ENCODE data around the gene KY. TPM values are rescaled to one million over a fixed set of nuclear protein-coding genes. Genes with fewer than 3 reads are reported as not detected.

Gene KY, protein sequence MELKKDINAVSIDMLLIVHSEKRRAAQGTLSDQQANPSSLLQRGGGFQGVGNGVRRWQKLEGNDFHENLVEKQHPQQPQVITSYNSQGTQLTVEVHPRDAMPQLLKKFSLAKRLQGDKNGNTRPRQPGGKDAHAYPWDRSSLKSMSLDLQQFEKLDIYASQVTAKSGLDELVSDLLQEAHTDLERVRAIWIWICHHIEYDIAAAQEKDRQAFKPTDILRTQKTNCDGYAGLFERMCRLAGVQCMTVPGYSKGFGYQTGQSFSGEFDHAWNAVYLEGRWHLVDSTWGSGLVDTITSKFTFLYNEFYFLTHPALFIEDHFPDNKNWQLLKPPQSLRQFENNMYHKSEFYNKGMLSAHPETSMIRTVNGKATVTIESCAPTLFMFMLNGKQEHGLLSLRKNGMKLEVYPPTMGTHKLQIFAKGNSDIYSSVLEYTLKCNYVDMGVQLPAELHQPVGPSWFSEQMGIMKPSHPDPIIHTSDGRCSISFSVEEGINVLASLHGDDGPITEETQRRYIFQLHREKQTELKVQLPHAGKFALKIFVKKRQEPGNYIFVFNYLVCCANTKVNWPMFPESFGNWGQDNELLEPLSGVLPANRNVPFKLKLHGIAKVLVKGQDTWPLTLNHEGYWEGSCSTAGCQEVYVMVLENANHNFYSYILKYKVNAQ
- polyA plus RNA-seq (ENCODE audit: insufficient read length), result 96.9 TPM

- DNase-seq, result peak; percentile 31
Observed at GRCh38 chr3:134650431-134651346, at the start of gene KY. TSS of gene KY (minus strand) at chr3:134651022. CDS start at chr3:134650960, 62 bp downstream.

GRCh38 chr3:134699721-134700120 is 48.9 kb upstream of the KY start:
- no peak for DNase-seq

DNA sequence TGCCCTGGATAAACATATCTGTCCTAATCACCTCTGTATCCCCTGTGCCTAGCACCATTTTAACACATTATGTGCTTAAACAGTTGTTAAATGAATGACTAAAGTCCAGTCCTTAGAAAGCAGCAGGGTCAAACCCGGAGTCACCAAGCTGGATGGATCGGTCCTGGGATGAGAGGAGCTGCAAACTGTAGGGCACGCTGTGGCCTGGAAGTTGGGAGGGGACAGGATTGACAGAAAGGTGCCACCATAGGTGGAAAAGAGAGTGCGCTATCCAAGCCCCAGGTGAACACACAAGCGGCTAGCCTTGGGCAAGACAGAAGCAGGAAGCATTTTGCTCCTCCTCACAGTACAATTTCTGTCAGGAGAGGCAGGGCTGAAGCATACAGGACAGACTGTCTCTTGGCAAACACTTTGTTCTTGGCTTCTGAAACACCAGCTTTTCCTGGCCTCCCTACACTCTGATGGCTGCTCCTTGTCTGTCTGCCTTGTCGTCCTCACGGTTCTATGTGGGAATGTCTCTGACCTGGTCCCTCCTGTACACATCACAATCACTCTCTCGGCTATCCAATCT is 48.4 kb upstream of the KY start:
- no peak for DNase-seq

DNA sequence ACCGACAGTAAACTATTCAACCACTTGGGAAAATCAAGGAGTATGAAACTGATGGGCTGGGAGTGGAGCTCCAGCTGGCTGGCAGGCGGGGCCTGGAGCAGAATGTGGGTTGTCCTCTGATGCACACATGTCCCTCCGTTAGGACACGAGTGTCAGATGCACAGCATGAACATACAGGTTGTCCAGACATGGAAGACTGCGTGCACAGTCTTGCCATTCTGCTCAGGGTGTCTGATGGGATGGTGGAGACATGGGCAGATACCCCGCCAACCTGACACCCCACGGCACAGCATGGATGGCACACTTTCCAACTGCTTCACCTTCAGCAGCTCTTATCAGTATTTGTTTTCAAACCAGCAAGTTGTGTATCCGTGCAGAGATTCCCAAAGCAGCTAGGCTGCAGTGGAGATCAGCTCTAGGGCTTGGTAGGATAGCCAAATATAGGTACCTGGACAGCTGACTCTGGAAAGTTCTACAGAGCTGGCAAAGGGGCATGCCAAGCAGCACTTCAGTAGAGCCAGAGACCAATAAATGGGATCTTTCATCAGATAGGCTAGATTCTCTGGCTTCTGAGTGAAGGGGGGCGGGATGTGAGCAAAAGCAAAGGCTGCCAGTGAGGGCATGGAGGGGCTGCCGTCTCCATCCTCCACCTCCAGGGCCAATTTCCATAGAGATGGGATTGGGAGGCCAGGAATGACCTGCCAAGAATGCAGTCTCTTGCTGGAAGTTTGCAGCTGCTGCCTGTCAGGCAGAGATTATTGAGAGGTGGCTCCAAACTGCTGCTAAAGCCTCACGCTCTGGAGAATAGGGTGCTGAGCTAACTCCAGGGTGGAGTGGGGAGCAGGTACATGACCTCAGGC is 47.2 kb upstream of the KY start:
- DNase-seq, result no peak

DNA sequence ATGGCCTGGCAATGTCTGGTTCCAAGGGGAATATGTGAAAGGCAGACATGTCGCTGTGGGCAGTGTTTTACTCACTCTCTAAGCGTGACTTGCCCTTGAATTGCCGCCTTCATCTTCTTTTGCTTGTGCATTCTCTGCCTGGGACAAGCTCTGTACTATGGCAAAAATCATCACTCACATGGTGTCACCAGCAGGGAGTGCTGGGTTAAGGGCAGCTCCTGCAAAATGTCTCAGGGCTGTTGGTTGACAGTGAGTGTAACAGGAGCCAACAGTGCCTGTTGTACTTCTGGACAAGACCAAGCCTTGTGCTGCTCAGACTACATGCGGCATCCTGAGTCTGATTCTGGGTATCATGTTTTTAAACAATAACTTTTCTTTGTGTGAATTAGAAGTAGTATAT is 45.3 kb upstream of the KY start:
- DNase-seq, result no peak

- no peak for DNase-seq
Observed at GRCh38 chr3:134694946-134695543, 44.2 kb upstream of the KY start.

GRCh38 chr3:134694466-134694865 is 43.6 kb upstream of the KY start:
- DNase-seq, result no peak

DNA sequence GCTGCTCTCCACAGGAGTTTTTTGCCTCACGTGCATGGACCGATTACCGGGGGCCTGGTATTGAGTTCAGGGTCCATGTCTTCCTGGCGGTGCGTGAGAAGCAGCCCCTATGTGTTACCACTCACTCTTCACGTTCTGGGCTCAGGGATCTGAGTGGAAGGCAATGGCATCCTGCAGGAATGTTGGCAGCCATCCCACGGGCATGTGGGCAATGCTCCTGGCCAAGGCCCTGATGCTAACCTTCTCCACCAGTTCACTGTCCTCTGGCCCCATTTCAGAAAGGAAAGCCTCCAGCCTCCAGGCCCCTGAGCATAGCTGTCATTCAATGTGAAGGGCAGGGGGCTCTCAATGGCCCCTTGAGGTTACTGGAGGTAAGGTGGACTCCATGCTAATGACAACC is 43.0 kb upstream of the KY start:
- no peak for DNase-seq

DNA sequence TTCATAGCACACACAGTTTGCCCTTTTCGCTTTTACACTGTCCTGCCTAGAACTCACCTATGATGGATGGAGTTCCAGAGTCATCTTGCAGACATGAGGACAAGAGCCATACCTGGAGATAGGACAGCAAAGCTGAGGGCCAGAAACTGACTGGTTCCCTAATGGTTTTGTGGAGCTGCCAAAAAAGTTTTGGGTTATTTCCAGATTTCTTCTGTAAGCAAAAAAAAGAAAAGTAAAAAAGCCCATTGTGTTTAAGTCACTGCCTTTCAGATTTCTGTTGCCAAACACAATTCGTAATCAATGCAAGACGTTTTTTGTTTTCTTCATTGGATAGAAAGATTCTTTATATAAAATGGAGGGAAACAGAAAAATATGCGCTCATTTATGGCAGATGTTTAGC is 42.4 kb upstream of the KY start:
- no peak for DNase-seq

DNA sequence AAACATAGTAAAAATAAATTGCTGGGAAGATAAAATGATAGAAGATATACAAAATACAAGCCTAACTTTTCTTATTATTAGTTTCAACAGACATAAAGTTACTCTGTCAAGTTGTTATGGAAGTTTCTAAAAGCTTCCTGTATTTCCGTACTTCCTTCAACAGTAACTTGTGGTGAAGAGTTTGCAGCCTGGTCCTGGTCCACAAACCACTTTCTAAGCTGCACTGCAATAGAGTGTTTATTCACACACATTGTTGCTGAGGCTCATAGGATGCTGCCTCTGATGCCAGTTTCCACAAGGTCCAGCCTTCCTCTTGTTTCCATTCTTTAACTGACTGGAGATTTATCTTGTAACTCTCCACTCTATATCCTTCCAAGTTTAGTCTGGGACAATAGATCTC is 39.4 kb upstream of the KY start:
- no peak for DNase-seq

DNA sequence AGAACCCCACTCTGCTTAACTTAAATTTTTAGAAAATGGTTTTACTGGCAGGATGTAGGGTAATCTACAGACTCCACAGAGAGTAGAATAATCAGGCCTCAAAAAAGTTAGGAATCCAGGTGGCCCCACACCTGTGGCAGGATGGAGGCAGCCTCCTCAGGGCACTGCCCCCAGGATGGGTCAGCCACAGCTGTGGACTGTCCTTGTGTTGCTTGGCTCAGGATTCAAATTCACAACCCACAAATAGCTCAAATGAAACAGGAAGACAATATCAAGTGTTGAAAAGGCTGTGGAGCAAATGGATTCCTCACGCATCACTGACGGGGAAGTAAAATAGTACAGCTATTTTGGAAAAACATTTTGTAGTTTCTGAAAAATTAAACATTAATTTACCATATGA is 36.8 kb upstream of the KY start:
- DNase-seq, result no peak

DNA sequence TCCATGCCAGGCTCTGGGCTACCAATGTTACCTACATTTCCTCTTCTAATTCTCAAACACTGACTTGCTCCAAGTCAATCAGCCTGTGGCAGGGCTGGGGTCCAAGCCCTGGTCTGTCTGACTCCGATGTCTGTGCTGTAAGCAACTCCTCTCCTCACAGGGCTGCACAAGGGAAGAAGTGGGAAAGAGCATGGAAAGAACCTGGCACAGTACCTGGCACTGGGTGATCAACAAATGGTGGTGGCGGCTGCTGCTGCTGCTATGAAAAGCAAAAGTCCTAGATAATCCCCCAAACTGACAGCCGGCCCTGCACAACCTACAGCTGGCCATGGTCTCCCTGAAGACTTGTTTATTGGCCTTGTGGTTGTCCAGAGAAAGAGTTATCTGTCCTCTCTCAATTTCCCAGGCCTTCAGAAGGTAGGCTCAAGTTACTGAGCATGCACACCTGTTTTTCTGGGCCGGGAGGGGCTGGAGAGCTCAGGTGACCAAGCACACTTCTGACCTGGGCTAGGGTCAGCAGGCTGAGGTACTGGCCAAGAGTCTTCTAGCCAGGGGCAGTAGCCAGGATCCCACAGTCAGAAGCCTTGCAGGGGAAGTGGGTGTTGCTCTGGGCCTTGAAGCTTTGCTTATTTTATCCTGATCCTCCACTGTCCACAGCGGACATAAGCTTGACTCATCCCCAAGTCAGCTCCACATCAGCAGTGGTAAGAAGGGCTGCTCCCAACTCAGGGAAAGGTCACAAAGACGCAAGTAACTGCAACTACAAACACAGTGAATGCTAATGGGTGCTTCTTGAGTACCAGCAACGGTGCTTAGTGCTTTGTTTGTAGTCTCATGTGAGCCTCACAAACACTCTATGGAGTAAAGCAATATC is 35.3 kb upstream of the KY start:
- no peak for DNase-seq

GRCh38 chr3:134682196-134682880 is 31.5 kb upstream of the KY start:
- DNase-seq, result no peak

DNA sequence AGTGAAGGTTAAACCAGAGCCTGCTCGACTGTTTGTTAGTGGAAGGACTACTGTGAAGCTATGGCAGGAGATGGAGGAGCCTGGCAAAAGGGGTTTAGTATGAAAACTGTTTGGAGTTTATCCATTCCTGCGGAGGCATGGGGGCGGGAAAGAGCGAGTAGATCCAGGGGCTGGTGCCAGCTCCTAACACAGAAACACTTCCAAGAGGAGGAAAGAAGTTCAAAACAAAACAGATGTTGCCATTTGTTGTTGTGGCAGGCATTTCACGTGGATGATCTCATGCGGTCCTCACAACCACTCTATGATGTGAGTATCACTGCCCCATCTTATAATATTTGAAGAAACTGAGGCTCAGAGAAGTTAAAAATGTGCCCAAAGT is 30.7 kb upstream of the KY start:
- no peak for DNase-seq

DNA sequence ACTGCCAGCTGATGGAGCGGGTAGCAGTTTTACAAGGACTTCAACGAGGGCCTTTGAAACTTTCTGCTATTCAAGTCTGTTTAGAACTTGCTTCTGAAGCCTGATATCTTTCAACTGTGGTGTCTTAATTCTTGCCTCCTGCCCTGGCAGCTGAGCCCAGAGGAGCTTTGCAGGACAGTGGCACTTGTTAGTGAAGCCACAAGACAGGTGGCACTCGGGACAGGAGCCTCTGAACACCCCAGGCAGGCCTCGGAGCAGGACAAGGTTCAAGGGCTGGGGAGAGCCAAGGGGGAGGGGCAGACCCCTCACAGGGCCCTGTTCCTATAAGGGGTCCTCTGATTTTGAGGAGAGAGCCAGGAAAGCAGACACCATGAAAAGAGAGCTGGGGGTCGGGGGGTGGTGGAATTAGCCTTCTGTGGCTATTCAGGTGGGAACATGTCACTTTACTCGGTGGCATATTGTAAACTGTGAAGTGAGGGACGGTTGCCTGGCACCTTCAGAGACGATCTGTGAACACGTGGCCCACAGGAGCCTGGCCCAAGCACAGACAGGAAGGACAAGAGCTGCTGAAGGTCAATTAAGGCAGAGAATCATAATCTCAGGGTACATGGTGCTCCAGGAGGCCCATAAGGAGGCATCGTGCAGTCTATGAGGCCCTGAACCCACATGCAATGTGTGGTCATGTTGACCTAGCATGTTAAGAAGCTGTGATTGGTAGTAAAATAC is 30.1 kb upstream of the KY start:
- DNase-seq, result no peak

- DNase-seq, result no peak
Observed at GRCh38 chr3:134677987-134678308, 27.1 kb upstream of the KY start.

DNA sequence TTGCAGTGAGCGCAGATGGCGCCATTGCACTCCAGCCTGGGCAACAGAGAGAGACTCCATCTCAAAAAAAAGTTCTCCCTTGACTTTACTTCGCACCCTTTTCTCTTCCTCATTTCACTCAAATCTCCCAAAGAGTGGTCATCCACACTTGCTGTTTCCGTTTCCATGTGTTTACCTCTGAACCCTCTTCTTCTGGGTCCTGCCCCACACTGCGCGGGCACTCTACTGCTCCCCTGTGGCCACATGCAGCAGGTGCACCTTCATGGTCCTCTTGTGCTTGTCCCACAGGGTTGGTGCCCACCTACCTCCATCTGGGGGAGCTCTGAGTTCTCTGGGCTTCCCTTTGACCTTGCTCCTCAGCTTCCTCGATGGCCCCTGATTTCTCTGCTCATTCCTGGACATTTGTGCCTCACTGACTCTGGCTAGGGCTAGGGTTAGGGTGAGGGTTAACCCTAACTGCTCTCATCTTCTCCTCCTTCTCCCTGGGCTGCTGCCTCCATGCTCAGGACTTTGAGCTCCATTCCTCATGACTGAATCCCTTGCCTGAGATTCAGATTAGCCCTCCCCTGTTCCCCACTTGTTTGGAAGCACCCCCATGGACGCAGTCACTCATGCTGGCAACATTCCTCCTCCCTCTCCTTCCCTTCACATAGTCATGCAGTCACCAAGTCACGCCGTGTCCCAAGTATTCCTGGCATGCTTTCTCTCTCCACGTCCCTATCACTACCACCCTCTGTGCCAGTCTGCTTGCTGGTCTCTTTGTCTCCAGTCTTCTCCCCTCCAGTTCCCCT is 26.6 kb upstream of the KY start:
- DNase-seq, result no peak

- no peak for DNase-seq
Observed at GRCh38 chr3:134675726-134676256, 25.0 kb upstream of the KY start.

Measured in hindlimb muscle (tissue), 1 donor.